HG03280 (cell line): ENCODE results near the gene IMMP2L.
"Not testable (repeated sequence)": the region's sequence is repeated elsewhere in the genome, so short reads cannot be mapped to it uniquely, and the experiment has no call there.

ENCODE experiments used
- ATAC-seq: cut with Tn5 transposase; IDR thresholded peaks from one replicate; pipeline ENCODE4 v1.9.1; 2021; ENCODE audit warnings: mild to moderate bottlenecking, moderate library complexity; ENCODE audit not compliant: unreplicated experiment

IMMP2L gene

GRCh38 chr7:111473449-111474198 lies 88.7 kb downstream of the IMMP2L start:
- ATAC-seq, result no peak

- no peak for ATAC-seq
Measured at GRCh38 chr7:111470998-111471397, 91.3 kb downstream of the IMMP2L start.

- ATAC-seq, result not testable (repeated sequence)
Measured at GRCh38 chr7:111469894-111470293, 92.4 kb downstream of the IMMP2L start.

GRCh38 chr7:111465774-111466173 lies 96.5 kb downstream of the IMMP2L start:
- not testable (repeated sequence) for ATAC-seq

- no peak for ATAC-seq
Measured at GRCh38 chr7:111460695-111461094, 101.6 kb downstream of the IMMP2L start.

GRCh38 chr7:111459757-111460280 lies 102.5 kb downstream of the IMMP2L start:
- no peak for ATAC-seq

GRCh38 chr7:111459065-111459756 lies 103.1 kb downstream of the IMMP2L start:
- no peak for ATAC-seq

GRCh38 chr7:111450705-111451104 lies 111.6 kb downstream of the IMMP2L start:
- ATAC-seq, result not testable (repeated sequence)

- ATAC-seq, result not testable (repeated sequence)
Measured at GRCh38 chr7:111447502-111447901, 114.8 kb downstream of the IMMP2L start.

GRCh38 chr7:111439977-111440376 lies 122.3 kb downstream of the IMMP2L start:
- no peak for ATAC-seq

GRCh38 chr7:111438369-111439289 lies 123.7 kb downstream of the IMMP2L start:
- no peak for ATAC-seq

GRCh38 chr7:111437736-111438135 lies 124.6 kb downstream of the IMMP2L start:
- ATAC-seq, result no peak

GRCh38 chr7:111436608-111437007 lies 125.7 kb downstream of the IMMP2L start:
- ATAC-seq, result no peak

- no peak for ATAC-seq
Measured at GRCh38 chr7:111433426-111433825, 128.9 kb downstream of the IMMP2L start.

GRCh38 chr7:111429781-111430180 lies 132.5 kb downstream of the IMMP2L start:
- ATAC-seq, result no peak

GRCh38 chr7:111424768-111425167 lies 137.5 kb downstream of the IMMP2L start:
- ATAC-seq, result no peak

- no peak for ATAC-seq
Measured at GRCh38 chr7:111414374-111414773, 147.9 kb downstream of the IMMP2L start.

- ATAC-seq, result no peak
Measured at GRCh38 chr7:111413739-111414138, 148.6 kb downstream of the IMMP2L start.

- ATAC-seq, result no peak
Measured at GRCh38 chr7:111410899-111411298, 151.4 kb downstream of the IMMP2L start.

GRCh38 chr7:111409714-111410422 lies 152.4 kb downstream of the IMMP2L start:
- ATAC-seq, result no peak
